HG02678 (cell line): Measurements from ENCODE around the gene ABHD17A.
A peak's percentile ranks its signal among the peaks of the same experiment; 100 is the strongest.

ENCODE experiments used
- ATAC-seq: cut with Tn5 transposase; IDR thresholded peaks from one replicate; pipeline ENCODE4 v1.9.1; 2021; ENCODE audit warnings: mild to moderate bottlenecking, moderate library complexity; ENCODE audit not compliant: unreplicated experiment

ABHD17A gene

GRCh38 chr19:1854542-1855039, 30.7 kb downstream of the ABHD17A start:
- ATAC-seq, result no peak

GRCh38 chr19:1854039-1854541, 31.2 kb downstream of the ABHD17A start:
- no peak for ATAC-seq

DNA sequence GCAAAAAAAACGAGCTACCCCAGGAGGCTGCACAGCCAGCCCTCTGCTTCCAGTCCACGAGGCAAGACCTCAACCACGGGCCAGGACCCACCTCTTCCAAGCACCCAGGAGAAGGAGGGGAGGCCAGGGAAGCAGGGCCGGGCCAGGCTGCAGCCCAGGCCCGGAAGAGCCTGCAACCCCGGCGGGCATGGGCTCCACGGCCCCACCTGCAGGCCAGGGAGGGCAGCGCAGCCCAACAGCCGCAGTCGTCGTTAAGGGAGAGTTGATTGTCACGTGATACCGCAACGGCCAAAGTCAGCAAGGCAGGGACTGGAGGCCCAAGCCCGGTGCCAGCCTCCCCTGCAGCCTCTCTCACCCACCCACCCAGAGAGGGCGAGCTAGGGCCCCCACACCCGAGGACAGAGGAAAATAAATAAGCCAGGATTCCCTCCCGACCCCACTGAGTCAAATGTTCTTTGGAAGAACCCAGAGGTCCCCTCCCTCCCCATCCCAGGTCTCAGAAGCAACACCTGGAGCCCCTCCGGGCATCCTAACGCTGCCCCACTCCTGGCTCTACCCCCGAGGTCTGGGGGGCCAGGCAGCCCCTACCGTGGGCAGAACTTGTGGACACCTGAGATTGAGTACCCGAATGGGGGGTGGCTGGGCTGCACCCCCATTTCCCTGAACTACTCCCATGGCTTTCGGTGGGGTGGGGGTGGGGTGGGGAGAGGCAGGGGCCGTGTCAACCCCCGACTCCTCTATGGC, 31.8 kb downstream of the ABHD17A start:
- ATAC-seq, result no peak

- no peak for ATAC-seq
Measured at GRCh38 chr19:1852581-1853128, 32.6 kb downstream of the ABHD17A start.

GRCh38 chr19:1851654-1852580, 33.4 kb downstream of the ABHD17A start:
- ATAC-seq, result no peak

DNA sequence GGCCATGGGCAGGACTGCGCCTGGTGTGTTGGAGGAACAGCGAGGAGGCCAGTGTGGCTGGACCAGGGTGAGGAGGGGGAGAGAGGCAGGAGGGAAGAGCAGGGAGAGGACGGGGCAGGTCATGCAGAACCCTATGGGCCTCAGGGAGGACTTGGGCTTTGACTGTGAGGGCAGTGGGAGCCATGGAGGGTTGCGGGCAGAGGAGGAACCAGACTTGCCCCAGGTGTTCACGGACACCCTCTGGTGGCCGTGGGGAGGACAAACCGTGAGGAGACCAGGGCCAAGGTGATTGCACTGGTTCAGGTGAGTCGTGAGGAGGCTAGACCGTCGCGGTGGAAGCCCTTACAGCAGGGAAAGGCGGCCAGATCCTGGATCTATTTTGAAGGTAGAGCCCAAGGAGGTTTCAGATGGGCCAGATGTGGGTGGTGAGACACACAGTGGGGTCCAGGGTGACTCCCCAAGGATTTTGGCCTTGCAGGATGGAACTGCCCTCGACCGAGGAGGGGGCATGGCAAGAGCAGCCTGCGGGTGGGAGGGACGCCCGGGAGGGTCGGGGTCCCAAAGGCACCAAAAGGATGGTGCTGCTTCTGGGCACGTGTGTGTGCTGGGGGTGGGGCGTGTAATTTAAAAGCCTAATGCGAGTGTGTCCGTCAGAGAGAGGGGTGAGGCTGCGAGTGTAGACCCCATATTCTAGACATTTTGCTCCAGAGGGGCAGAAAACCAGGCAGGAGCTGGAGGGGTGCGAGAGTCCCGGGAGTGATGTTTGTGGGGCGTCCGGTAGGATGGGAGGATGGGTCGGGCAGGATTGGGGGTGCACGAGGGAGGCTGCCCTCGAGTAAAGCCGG, 34.3 kb downstream of the ABHD17A start:
- ATAC-seq, result no peak

DNA sequence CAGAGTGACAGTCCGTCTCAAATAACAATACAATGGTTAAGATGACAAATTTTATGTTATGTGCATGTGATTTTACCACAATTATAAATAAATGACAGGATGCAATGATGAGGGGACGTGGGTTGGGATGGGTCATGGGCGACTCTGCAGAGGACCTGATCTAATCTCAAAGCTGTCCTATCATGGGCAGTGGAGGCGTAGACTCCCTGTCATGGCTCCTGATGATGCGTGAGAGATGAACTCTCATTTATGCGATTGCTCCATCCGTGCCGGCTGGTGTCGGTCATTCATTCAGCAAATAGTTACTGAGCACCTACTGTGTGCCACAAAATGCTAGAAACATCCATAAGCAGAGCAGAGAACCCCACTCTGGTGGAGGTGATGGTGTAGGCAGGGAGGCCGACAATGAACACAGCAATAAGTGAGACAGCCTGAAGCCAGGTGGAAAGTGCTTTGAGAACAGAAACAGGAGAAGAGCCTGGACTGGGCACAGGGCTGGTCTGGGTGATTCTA, 35.4 kb downstream of the ABHD17A start:
- ATAC-seq, result no peak

GRCh38 chr19:1849132-1849474, 36.2 kb downstream of the ABHD17A start:
- no peak for ATAC-seq

DNA sequence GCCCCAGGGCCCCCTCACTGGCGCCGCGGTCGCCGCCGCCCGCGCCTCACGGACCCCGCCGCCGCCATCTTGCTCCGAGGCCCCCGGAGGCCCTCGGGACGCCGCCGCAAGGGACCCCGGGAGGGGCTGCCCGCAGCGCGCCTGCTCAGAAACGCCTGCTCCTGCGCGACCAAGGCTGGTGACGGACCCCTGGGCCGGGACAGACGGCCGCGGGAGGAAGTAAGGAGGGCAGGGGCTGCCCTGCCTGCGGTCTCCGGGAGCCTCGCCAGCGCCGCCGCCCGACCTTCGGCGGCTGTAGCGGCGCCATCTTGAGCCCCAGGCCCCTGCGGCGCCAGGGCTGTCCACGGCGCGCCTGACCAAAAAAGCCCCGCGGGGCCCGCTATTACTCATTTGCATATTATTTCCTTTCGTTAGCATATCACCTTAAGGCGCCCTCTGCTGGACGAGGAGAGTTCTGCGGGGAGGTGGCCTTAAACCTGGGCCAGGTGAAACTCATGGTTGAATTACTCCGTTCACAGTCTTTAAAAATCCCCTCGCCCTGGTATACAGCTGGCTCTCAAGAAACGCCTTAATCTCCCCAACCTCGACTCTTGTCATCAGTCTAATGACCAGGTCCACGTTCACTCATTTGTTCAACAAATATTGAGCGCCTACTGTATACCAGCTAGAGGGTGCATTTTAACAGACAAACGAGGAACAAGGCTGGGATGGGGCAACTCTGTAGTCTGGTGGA, 36.7 kb downstream of the ABHD17A start, which contains the start of gene REXO1:
TSS of gene REXO1 (minus strand) at position 85 of the 733 bp plus-strand sequence. CDS start 125 bp downstream, outside the sequence.
- ATAC-seq, result peak; percentile 73

GRCh38 chr19:1847684-1848398, 37.5 kb downstream of the ABHD17A start:
- ATAC-seq, result no peak

- ATAC-seq, result no peak
Measured at GRCh38 chr19:1847348-1847683, 38.0 kb downstream of the ABHD17A start.

DNA sequence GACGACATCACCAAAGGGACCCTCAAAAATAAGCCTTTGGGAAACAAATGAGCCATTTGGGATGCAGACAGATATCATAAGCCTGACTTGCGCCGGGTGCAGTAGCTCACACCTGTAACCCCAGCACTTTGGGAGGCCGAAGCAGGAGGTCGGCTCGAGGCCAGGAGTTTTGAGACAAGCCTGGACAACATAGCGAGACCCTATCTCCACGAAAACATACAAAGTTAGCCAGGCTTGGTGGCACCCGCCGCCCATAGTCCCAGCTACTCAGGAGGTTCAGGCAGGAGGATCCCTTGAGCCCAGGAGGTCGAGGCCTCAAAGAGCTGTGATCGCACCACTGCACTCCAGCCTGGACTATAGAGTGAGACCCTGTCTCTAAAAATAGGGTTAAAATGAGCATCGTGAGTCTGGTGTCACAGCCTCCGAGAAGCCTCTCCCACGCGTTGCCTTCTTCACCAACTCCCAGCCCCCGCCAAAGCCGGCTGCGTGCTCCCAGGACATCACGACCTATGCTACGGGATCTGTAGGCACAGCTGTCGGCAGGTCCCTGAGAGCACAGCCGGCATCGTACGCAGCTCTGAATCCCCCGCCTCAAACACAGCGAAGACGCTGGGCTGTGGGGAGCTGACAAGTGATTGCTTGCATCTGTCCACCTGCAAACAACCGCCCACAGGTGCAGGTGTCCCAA, 38.6 kb downstream of the ABHD17A start:
- ATAC-seq, result no peak

DNA sequence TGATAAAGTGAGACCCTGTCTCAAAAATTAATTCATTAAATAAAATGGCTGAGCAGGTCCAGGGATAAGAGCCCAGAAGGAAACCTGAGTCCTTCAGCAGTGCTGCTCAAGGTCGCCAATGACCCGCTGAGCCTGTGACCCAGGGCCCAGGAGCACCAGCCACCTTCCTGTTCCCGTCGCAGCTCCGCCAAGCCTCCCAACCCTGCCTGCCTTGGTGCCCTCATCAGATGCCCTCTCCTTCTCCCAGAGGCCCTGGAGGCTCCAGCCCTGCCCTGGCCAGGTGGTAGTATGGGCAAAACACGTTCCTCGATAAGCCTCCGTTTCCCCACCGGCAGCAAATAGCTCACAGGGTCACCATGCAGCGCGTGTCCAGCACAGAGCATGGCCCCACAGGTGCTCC, 39.7 kb downstream of the ABHD17A start:
- no peak for ATAC-seq

DNA sequence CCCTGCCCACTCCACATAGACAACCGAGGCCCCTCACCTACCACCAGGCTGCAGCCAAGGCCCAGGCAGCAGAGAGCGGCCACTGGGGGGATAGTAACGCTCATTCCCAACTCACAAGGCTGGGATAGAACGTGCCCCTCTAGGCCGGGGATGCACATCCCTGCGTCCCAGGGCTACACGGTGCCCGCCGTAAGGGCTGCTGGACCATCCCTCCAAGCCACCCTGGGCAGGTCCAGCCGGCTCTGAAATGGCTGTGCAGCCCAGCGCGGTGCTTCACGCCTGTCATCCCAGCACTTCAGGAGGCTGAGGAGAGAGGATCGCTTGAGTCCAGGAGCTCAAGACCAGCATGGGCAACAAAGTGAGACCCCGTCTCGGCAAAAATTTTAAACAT, 40.2 kb downstream of the ABHD17A start:
- no peak for ATAC-seq

DNA sequence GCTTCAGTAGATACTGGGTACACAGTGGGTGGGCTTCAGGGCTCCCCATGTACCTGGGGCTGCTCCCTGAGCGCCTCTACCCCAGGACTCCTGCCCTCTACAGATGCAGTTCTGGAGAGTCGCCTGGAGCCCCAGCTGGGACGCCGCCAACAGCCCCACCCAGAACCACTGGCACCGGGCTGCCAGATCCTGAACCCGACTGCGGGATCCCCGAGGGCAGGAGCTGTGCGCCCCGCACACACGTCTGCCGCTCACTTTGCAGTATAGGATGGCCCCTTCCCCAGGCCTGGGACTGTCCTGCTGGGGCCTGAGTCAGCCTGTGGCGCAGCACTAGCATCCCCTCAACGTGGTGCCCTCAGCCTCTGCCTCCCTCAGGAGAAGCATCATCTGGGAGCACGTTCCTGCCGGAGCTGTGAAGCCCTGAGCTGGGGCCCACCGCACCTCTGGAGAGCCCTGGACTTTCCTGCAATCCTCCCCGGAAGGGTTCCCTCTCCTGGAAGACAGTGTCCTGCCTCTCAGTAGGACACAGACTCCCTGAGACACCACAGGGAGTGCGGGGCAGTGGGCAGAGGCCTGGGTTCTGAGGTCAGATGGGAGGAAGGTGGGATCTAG, 40.7 kb downstream of the ABHD17A start:
- ATAC-seq, result no peak

- no peak for ATAC-seq
Measured at GRCh38 chr19:1843646-1844394, 41.5 kb downstream of the ABHD17A start.

GRCh38 chr19:1843116-1843515, 42.2 kb downstream of the ABHD17A start:
- no peak for ATAC-seq
